ENCODE results near the gene EGF. TPM values are rescaled to one million over a fixed set of nuclear protein-coding genes. Genes with fewer than 3 reads are reported as not detected.

EGF gene
- polyA plus RNA-seq, 1 donor from 2014 or later, result not detected

DNA sequence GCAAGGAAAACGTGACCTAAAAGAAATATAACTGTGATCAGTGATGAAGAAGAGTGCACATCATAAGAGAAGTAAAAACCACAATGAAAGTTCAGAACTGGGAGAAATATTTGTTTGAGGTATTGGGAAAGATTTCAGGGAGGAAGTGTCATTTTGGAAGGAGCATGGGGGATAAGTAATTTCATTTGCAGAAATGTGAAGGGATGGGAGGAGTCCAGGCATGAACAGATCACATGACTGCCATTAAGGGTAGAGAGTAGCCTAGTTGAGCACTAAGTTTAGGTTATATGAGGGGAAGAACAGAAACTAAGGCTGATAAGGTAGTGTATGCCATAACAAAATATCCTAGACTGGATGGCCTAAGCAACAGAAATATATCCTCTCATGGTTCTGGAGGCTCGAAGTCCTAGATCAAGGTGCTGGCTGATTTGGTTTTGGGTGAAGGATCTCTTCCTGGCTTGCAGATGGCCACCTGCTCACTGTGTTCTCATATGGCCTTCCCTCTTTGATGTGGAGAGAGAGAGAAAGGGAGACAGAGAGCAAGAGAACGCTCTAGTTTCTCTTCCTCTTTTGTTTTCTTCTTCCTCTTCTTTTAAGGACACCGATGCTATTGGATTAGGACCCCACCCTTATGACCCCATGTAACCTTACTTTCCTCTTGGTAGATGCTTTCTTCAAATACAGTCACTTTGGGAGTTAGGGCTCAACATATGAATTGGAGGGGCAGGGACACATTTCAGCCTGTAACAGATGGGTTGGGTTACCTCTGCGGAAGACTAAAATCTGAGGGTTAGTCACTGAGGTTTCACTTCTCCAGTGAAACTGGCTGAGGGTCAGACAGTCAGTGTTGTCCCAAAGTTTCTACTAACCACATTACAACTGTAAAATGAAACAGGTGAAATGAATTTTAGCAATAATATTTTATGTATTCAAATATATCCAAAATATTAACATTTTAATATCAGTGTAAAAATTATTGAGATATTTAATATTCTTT is 77.9 kb downstream of the EGF start:
- H3K4me2 ChIP-seq (ENCODE audit: low read length), result no peak overlapping the region
- no peaks in the 10 kb centered on the region for H4K20me1 ChIP-seq (ENCODE audit: insufficient read depth)
- H3K9me3 ChIP-seq (ENCODE audit: low read length), result no peaks in the 10 kb centered on the region
- H3K27ac ChIP-seq (ENCODE audit: low read length), result no peak overlapping the region
- no peaks in the 10 kb centered on the region for H3K9me2 ChIP-seq (ENCODE audit: insufficient read depth, low read length)
- H3K4me3 ChIP-seq (ENCODE audit: low read length), result no peak overlapping the region
- H3F3A ChIP-seq (ENCODE audit: insufficient read depth, low read length, poor library complexity, severe bottlenecking), result no peaks in the 10 kb centered on the region
- TF ChIP-seq TAF1 (IDR thresholded peaks at IDR 0.05; ENCODE audit: low read depth) (no peak), RAD21 (conservative IDR thresholded peaks at IDR 0.05) (no peak), POLR2AphosphoS5 (IDR thresholded peaks at IDR 0.05) (no peak), EZH2 (IDR thresholded peaks at IDR 0.05; ENCODE audit: borderline replicate concordance, insufficient read depth, low read length, poor library complexity, severe bottlenecking) (no peak), MXI1 (conservative IDR thresholded peaks at IDR 0.05; ENCODE audit: poor library complexity, severe bottlenecking) (no peak)
- TF ChIP-seq, protein P1, sequence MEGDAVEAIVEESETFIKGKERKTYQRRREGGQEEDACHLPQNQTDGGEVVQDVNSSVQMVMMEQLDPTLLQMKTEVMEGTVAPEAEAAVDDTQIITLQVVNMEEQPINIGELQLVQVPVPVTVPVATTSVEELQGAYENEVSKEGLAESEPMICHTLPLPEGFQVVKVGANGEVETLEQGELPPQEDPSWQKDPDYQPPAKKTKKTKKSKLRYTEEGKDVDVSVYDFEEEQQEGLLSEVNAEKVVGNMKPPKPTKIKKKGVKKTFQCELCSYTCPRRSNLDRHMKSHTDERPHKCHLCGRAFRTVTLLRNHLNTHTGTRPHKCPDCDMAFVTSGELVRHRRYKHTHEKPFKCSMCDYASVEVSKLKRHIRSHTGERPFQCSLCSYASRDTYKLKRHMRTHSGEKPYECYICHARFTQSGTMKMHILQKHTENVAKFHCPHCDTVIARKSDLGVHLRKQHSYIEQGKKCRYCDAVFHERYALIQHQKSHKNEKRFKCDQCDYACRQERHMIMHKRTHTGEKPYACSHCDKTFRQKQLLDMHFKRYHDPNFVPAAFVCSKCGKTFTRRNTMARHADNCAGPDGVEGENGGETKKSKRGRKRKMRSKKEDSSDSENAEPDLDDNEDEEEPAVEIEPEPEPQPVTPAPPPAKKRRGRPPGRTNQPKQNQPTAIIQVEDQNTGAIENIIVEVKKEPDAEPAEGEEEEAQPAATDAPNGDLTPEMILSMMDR (IDR thresholded peaks at IDR 0.05; ENCODE audit: poor library complexity, severe bottlenecking), result no peak
- H2AFZ ChIP-seq (ENCODE audit: low read depth, low read length), result no peak overlapping the region
- no peaks in the 10 kb centered on the region for H3K27me3 ChIP-seq (ENCODE audit: insufficient read depth, low read depth, low read length)
- no peak overlapping the region for H3K9ac ChIP-seq (ENCODE audit: low read length)
- H3K79me2 ChIP-seq (replicated peaks; ENCODE audit: insufficient read depth, low read length), result no peaks in the 10 kb centered on the region
- no peaks in the 10 kb centered on the region for H3K36me3 ChIP-seq (ENCODE audit: insufficient read depth, low read length)

DNA sequence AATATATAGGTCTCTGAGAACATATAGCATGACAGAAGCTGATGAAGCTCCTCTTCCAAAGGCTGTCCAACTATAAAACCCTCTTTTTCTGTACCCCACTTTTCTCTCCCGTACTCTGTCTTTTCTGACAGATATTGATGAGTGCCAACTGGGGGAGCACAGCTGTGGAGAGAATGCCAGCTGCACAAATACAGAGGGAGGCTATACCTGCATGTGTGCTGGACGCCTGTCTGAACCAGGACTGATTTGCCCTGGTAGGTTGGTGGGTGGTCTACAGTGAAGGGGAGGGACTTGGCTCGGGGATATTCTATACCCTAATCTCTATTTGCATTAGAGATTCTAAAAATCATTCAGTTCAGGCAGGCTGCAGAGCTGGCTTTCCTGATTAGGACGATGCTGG is 80.4 kb downstream of the EGF start:
- Histone ChIP-seq H3K27me3 (ENCODE audit: insufficient read depth, low read depth, low read length) (no peaks in the 10 kb centered on the region), H3K36me3 (ENCODE audit: insufficient read depth, low read length) (no peaks in the 10 kb centered on the region), H3K4me3 (ENCODE audit: low read length) (no peak overlapping the region), H3K27ac (ENCODE audit: low read length) (no peak overlapping the region), H3K9me3 (ENCODE audit: low read length) (no peaks in the 10 kb centered on the region), H3K9ac (ENCODE audit: low read length) (no peak overlapping the region), H3K4me2 (ENCODE audit: low read length) (no peak overlapping the region), H4K20me1 (ENCODE audit: insufficient read depth) (no peaks in the 10 kb centered on the region), H3K79me2 (replicated peaks; ENCODE audit: insufficient read depth, low read length) (no peaks in the 10 kb centered on the region), H3F3A (ENCODE audit: insufficient read depth, low read length, poor library complexity, severe bottlenecking) (no peaks in the 10 kb centered on the region), H3K9me2 (ENCODE audit: insufficient read depth, low read length) (no peaks in the 10 kb centered on the region), H2AFZ (ENCODE audit: low read depth, low read length) (no peak overlapping the region)
- TF ChIP-seq TAF1 (IDR thresholded peaks at IDR 0.05; ENCODE audit: low read depth) (no peak), EZH2 (IDR thresholded peaks at IDR 0.05; ENCODE audit: borderline replicate concordance, insufficient read depth, low read length, poor library complexity, severe bottlenecking) (no peak), EP300 (conservative IDR thresholded peaks at IDR 0.05; ENCODE audit: poor library complexity, severe bottlenecking) (no peak), MXI1 (conservative IDR thresholded peaks at IDR 0.05; ENCODE audit: poor library complexity, severe bottlenecking) (no peak), POLR2AphosphoS5 (IDR thresholded peaks at IDR 0.05) (no peak), SMC3 (conservative IDR thresholded peaks at IDR 0.05; ENCODE audit: poor library complexity) (no peak), RAD21 (conservative IDR thresholded peaks at IDR 0.05) (no peak)
- TF ChIP-seq, protein P1 (IDR thresholded peaks at IDR 0.05; ENCODE audit: poor library complexity, severe bottlenecking), result no peak
- TF ChIP-seq, protein P2, sequence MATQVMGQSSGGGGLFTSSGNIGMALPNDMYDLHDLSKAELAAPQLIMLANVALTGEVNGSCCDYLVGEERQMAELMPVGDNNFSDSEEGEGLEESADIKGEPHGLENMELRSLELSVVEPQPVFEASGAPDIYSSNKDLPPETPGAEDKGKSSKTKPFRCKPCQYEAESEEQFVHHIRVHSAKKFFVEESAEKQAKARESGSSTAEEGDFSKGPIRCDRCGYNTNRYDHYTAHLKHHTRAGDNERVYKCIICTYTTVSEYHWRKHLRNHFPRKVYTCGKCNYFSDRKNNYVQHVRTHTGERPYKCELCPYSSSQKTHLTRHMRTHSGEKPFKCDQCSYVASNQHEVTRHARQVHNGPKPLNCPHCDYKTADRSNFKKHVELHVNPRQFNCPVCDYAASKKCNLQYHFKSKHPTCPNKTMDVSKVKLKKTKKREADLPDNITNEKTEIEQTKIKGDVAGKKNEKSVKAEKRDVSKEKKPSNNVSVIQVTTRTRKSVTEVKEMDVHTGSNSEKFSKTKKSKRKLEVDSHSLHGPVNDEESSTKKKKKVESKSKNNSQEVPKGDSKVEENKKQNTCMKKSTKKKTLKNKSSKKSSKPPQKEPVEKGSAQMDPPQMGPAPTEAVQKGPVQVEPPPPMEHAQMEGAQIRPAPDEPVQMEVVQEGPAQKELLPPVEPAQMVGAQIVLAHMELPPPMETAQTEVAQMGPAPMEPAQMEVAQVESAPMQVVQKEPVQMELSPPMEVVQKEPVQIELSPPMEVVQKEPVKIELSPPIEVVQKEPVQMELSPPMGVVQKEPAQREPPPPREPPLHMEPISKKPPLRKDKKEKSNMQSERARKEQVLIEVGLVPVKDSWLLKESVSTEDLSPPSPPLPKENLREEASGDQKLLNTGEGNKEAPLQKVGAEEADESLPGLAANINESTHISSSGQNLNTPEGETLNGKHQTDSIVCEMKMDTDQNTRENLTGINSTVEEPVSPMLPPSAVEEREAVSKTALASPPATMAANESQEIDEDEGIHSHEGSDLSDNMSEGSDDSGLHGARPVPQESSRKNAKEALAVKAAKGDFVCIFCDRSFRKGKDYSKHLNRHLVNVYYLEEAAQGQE (IDR thresholded peaks at IDR 0.05; ENCODE audit: borderline replicate concordance), result no peak
